SK-N-SH treated with all-trans-retinoic acid at 6 μM for 48 hours (cell line): ENCODE measurements around the gene PAQR9.
A peak's percentile ranks its signal among the peaks of the same experiment; 100 is the strongest.

Experiments
- ATAC-seq: fragments of 200-7000 bp; cut with Tn5 transposase; 3 replicates; pipeline ENCODE4 v1.9.1; 2020; ENCODE audit warnings: mild to moderate bottlenecking, moderate library complexity
- ARNTL ChIP-seq: fragments of 450-650 bp; formaldehyde crosslinking; IDR thresholded peaks from 2 replicates; pipeline ENCODE4 v1.5.0; 2020; ENCODE audit warnings: low read depth, mild to moderate bottlenecking, moderate library complexity, borderline replicate concordance
- CSDC2 ChIP-seq: fragments of 250-450 bp; sonication (Bioruptor Pico); IDR thresholded peaks from 2 replicates; pipeline ENCODE4 v1.5.0; 2020; ENCODE audit warnings: mild to moderate bottlenecking, moderate library complexity
- ESRRG ChIP-seq: fragments of 250-450 bp; sonication (Bioruptor Pico); IDR thresholded peaks from 2 replicates; pipeline ENCODE4 v1.6.1; 2021; ENCODE audit warnings: mild to moderate bottlenecking
- GLIS3 ChIP-seq: fragments of 250-450 bp; sonication (Bioruptor Pico); IDR thresholded peaks from 2 replicates; pipeline ENCODE4 v1.5.0; 2020; ENCODE audit warnings: mild to moderate bottlenecking, moderate library complexity
- ISL1 ChIP-seq: fragments of 250-450 bp; sonication (Bioruptor Pico); IDR thresholded peaks from 2 replicates; pipeline ENCODE4 v2.1.2; 2022; ENCODE audit warnings: mild to moderate bottlenecking, moderate library complexity
- OSR1 ChIP-seq: fragments of 250-450 bp; sonication (Bioruptor Pico); IDR thresholded peaks from 2 replicates; pipeline ENCODE4 v1.8.0; 2022; ENCODE audit warnings: moderate library complexity, mild to moderate bottlenecking, inconsistent platforms
- PPARA ChIP-seq: fragments of 250-450 bp; sonication (Bioruptor Pico); IDR thresholded peaks from 2 replicates; pipeline ENCODE4 v1.5.0; 2020; ENCODE audit warnings: mild to moderate bottlenecking, borderline replicate concordance
- RARB ChIP-seq: fragments of 250-450 bp; sonication (Bioruptor Pico); IDR thresholded peaks from 2 replicates; pipeline ENCODE4 v1.8.0; 2021; ENCODE audit warnings: mild to moderate bottlenecking, moderate library complexity
- SNAI2 ChIP-seq: fragments of 250-450 bp; sonication (Bioruptor Pico); IDR thresholded peaks from 2 replicates; pipeline ENCODE4 v1.5.0; 2020; ENCODE audit warnings: mild to moderate bottlenecking, moderate library complexity
- TCF4 ChIP-seq: fragments of 250-450 bp; sonication (Bioruptor Pico); IDR thresholded peaks from 2 replicates; pipeline ENCODE4 v1.8.0; 2021; ENCODE audit warnings: mild to moderate bottlenecking, moderate library complexity, borderline replicate concordance
- TOX ChIP-seq: fragments of 250-450 bp; sonication (Bioruptor Pico); IDR thresholded peaks from 2 replicates; pipeline ENCODE4 v1.8.0; 2021; ENCODE audit warnings: mild to moderate bottlenecking, moderate library complexity, borderline replicate concordance
- ZC3H10 ChIP-seq: fragments of 250-450 bp; sonication (Bioruptor Pico); IDR thresholded peaks from 2 replicates; pipeline ENCODE4 v1.5.1; 2021; ENCODE audit warnings: mild to moderate bottlenecking, moderate library complexity
- ZFP3 ChIP-seq: fragments of 250-450 bp; sonication (Bioruptor Pico); IDR thresholded peaks from 2 replicates; pipeline ENCODE4 v1.5.0; 2020; ENCODE audit warnings: mild to moderate bottlenecking, moderate library complexity
- ZFP30 ChIP-seq: fragments of 450-650 bp; formaldehyde crosslinking; IDR thresholded peaks from 2 replicates; pipeline ENCODE4 v1.5.0; 2022; ENCODE audit warnings: mild to moderate bottlenecking, moderate library complexity
- ZNF565 ChIP-seq: fragments of 450-650 bp; formaldehyde crosslinking; conservative IDR thresholded peaks from 2 replicates; pipeline ENCODE4 v1.5.0; 2020; ENCODE audit warnings: low read depth, mild to moderate bottlenecking, moderate library complexity
- ZNF70 ChIP-seq: fragments of 450-650 bp; formaldehyde crosslinking; IDR thresholded peaks from 2 replicates; pipeline ENCODE4 v1.5.0; 2020; ENCODE audit warnings: mild to moderate bottlenecking, moderate library complexity
- ZNF8 ChIP-seq: fragments of 450-650 bp; formaldehyde crosslinking; IDR thresholded peaks from 2 replicates; pipeline ENCODE4 v1.5.0; 2020; ENCODE audit warnings: mild to moderate bottlenecking, moderate library complexity
- TF ChIP-seq, protein P1 (sequence below): fragments of 250-450 bp; sonication (Bioruptor Pico); IDR thresholded peaks from 2 replicates; pipeline ENCODE4 v1.8.0; 2021; ENCODE audit warnings: low read depth, mild to moderate bottlenecking, moderate library complexity, borderline replicate concordance
- TF ChIP-seq, protein P2 (sequence below): fragments of 250-450 bp; sonication (Bioruptor Pico); IDR thresholded peaks from 2 replicates; pipeline ENCODE4 v1.8.0; 2020; ENCODE audit warnings: mild to moderate bottlenecking, moderate library complexity, borderline replicate concordance
- TF ChIP-seq, protein P3 (sequence below): fragments of 250-450 bp; sonication (Bioruptor Pico); IDR thresholded peaks from 2 replicates; pipeline ENCODE4 v1.5.1; 2021; ENCODE audit warnings: mild to moderate bottlenecking, moderate library complexity

PAQR9 gene

DNA sequence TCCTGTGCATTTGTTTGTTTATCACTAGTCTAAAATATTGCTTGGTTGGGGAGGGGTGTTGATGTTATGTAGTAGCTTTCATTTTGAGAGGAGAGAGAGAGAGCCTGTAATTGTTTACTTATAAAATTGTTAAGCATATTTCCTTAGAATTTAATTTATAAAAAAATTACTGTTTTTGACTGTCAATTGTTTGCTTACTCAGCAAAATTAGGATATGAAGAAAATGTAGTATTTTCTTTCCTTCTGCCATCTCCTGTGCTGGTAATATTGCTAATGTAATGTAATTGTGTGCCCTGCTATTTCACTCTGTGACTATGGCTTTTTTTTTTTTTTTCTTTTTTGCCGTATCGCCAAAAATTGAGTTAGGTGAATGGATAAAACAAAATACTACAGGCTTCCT lies 41.3 kb upstream of the PAQR9 start:
- TF ChIP-seq ZNF8 (CRISPR knock-in tag) (no peak), PPARA (no peak), CSDC2 (CRISPR knock-in tag) (no peak), ISL1 (CRISPR knock-in tag) (no peak), ZNF70 (no peak), RARB (CRISPR knock-in tag) (no peak), ARNTL (CRISPR knock-in tag) (no peak)
- TF ChIP-seq, protein P1, sequence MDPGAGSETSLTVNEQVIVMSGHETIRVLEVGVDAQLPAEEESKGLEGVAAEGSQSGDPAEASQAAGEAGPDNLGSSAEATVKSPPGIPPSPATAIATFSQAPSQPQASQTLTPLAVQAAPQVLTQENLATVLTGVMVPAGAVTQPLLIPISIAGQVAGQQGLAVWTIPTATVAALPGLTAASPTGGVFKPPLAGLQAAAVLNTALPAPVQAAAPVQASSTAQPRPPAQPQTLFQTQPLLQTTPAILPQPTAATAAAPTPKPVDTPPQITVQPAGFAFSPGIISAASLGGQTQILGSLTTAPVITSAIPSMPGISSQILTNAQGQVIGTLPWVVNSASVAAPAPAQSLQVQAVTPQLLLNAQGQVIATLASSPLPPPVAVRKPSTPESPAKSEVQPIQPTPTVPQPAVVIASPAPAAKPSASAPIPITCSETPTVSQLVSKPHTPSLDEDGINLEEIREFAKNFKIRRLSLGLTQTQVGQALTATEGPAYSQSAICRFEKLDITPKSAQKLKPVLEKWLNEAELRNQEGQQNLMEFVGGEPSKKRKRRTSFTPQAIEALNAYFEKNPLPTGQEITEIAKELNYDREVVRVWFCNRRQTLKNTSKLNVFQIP (CRISPR knock-in tag) = no peak
- no peak for ATAC-seq

DNA sequence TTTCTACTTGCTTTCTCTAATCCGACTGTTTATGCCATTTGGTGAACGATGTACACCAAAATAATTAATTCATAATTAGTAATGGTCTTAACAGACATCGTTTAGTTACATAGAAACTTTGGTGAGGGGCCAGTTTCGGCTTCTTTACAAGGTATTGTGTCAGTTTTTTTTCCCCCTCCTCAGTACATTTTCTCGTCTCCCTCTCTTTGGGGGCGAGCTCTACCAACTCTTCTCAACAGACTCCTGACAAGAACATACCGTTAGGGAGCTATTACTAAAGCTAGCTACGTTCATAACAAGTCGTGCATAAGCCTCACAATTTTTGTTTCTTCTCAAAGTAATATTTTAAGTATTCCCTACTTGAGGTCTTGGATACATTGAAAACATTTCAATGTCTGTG lies 39.3 kb upstream of the PAQR9 start:
- no peak for ATAC-seq
- TF ChIP-seq ZFP30 = no peak
- no peak for TF ChIP-seq GLIS3 (CRISPR knock-in tag)
- no peak for TF ChIP-seq ZNF70
- TF ChIP-seq ESRRG (CRISPR knock-in tag) = no peak
- TF ChIP-seq RARB (CRISPR knock-in tag) = no peak
- TF ChIP-seq ARNTL (CRISPR knock-in tag) = no peak
- TF ChIP-seq SNAI2 (CRISPR knock-in tag) = no peak
- TF ChIP-seq, protein P2, sequence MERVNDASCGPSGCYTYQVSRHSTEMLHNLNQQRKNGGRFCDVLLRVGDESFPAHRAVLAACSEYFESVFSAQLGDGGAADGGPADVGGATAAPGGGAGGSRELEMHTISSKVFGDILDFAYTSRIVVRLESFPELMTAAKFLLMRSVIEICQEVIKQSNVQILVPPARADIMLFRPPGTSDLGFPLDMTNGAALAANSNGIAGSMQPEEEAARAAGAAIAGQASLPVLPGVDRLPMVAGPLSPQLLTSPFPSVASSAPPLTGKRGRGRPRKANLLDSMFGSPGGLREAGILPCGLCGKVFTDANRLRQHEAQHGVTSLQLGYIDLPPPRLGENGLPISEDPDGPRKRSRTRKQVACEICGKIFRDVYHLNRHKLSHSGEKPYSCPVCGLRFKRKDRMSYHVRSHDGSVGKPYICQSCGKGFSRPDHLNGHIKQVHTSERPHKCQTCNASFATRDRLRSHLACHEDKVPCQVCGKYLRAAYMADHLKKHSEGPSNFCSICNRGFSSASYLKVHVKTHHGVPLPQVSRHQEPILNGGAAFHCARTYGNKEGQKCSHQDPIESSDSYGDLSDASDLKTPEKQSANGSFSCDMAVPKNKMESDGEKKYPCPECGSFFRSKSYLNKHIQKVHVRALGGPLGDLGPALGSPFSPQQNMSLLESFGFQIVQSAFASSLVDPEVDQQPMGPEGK (CRISPR knock-in tag) = no peak
- TF ChIP-seq, protein P3, sequence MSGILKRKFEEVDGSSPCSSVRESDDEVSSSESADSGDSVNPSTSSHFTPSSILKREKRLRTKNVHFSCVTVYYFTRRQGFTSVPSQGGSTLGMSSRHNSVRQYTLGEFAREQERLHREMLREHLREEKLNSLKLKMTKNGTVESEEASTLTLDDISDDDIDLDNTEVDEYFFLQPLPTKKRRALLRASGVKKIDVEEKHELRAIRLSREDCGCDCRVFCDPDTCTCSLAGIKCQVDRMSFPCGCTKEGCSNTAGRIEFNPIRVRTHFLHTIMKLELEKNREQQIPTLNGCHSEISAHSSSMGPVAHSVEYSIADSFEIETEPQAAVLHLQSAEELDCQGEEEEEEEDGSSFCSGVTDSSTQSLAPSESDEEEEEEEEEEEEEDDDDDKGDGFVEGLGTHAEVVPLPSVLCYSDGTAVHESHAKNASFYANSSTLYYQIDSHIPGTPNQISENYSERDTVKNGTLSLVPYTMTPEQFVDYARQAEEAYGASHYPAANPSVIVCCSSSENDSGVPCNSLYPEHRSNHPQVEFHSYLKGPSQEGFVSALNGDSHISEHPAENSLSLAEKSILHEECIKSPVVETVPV (CRISPR knock-in tag) = no peak
- no peak for TF ChIP-seq TOX (CRISPR knock-in tag)
- TF ChIP-seq ZFP3 (CRISPR knock-in tag) = no peak
- no peak for TF ChIP-seq ZNF565 (CRISPR knock-in tag)
- no peak for TF ChIP-seq PPARA
- no peak for TF ChIP-seq ISL1 (CRISPR knock-in tag)
- TF ChIP-seq ZC3H10 (CRISPR knock-in tag) = no peak
- TF ChIP-seq OSR1 = no peak
- TF ChIP-seq TCF4 (CRISPR knock-in tag) = no peak
- TF ChIP-seq, protein P1 (CRISPR knock-in tag) = no peak
- no peak for TF ChIP-seq ZNF8 (CRISPR knock-in tag)
- TF ChIP-seq, all 23 proteins: peak for 0

DNA sequence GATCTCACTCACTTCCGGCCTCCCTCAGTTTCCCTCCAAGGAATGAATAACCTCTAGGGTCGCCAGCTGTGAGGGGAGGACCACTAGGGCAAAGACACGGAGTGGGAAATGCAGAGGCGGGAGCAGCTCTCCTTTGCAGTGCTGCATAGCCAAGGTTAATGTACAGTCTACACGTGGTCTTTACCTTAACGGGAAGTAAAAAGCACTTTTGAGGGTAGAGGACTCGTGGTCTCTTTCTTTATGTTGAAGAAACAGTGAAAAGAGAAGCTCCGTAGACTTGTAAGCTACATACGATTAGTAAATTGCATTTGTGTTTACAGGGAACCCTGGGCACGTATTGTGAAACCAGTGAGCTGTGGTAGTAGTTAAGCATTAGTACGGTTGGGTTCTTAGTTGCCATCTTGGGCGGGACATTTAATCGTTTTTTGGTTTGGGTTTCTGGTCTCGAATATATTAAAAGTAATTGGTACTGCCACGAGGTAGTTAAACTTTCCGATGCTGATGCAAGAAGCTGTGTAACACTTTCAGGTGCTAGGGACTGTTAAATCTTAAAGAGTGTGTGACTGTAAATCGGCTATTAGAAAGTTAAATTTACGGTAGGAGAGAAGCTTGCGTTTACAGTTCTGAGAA lies 38.7 kb upstream of the PAQR9 start:
- TF ChIP-seq ISL1 (CRISPR knock-in tag) = no peak
- no peak for TF ChIP-seq ZFP30
- no peak for TF ChIP-seq ARNTL (CRISPR knock-in tag)
- no peak for TF ChIP-seq ZFP3 (CRISPR knock-in tag)
- no peak for TF ChIP-seq TCF4 (CRISPR knock-in tag)
- TF ChIP-seq, protein P2 (CRISPR knock-in tag) = no peak
- no peak for TF ChIP-seq RARB (CRISPR knock-in tag)
- TF ChIP-seq TOX (CRISPR knock-in tag) = no peak
- no peak for TF ChIP-seq PPARA
- TF ChIP-seq, protein P1 (CRISPR knock-in tag) = no peak
- no peak for TF ChIP-seq ZNF8 (CRISPR knock-in tag)
- peak; percentile 29 for ATAC-seq
